NCI-H128 (cell line): Measurements from ENCODE around the gene EVI2B.
"Not testable (repeated sequence)": the region's sequence is repeated elsewhere in the genome, so short reads cannot be mapped to it uniquely, and the experiment has no call there.

Source experiments
- DNase-seq: peaks from one replicate; lab custom pipeline; 2025; ENCODE audit not compliant: unreplicated experiment; lab: John Stamatoyannopoulos, UW

Gene EVI2B

GRCh38 chr17:31310886-31311285 is 3.0 kb downstream of the EVI2B start:
- DNase-seq = no peak

- no peak for DNase-seq
These were observed 3.6 kb downstream of the EVI2B start for GRCh38 chr17:31310260-31310659.

GRCh38 chr17:31309556-31309955 is 4.3 kb downstream of the EVI2B start:
- DNase-seq = no peak

GRCh38 chr17:31308372-31309334 is 5.2 kb downstream of the EVI2B start:
- no peak for DNase-seq

GRCh38 chr17:31307640-31308039 is 6.2 kb downstream of the EVI2B start:
- no peak for DNase-seq

- DNase-seq = no peak
These were observed 14.2 kb downstream of the EVI2B start for GRCh38 chr17:31299624-31300023.

GRCh38 chr17:31297090-31297489 is 16.8 kb downstream of the EVI2B start, which contains the start of gene OMG:
Gene OMG (minus strand): TSS chr17:31297239. CDS start chr17:31296331, 908 bp downstream.
- no peak for DNase-seq

GRCh38 chr17:31296142-31296541 is 17.7 kb downstream of the EVI2B start:
- no peak for DNase-seq

GRCh38 chr17:31295489-31295871 is 18.4 kb downstream of the EVI2B start:
- no peak for DNase-seq

GRCh38 chr17:31294820-31295488 is 18.9 kb downstream of the EVI2B start:
- no peak for DNase-seq

- no peak for DNase-seq
These were observed 19.6 kb downstream of the EVI2B start for GRCh38 chr17:31294231-31294630.

- no peak for DNase-seq
These were observed 20.3 kb downstream of the EVI2B start for GRCh38 chr17:31293581-31293980.

- no peak for DNase-seq
These were observed 22.0 kb downstream of the EVI2B start for GRCh38 chr17:31291820-31292219.

- DNase-seq = no peak
These were observed 24.1 kb downstream of the EVI2B start for GRCh38 chr17:31289790-31290189.

- not testable (repeated sequence) for DNase-seq
These were observed 25.9 kb downstream of the EVI2B start for GRCh38 chr17:31287932-31288331.

GRCh38 chr17:31286587-31286986 is 27.3 kb downstream of the EVI2B start:
- no peak for DNase-seq

- DNase-seq = no peak
These were observed 30.0 kb downstream of the EVI2B start for GRCh38 chr17:31283841-31284240.

- no peak for DNase-seq
These were observed 32.8 kb downstream of the EVI2B start for GRCh38 chr17:31281061-31281460.

GRCh38 chr17:31279401-31279800 is 34.5 kb downstream of the EVI2B start:
- DNase-seq = no peak

GRCh38 chr17:31275116-31275515 is 38.7 kb downstream of the EVI2B start:
- DNase-seq = no peak

GRCh38 chr17:31274252-31274651 is 39.6 kb downstream of the EVI2B start:
- no peak for DNase-seq

GRCh38 chr17:31273516-31273915 is 40.3 kb downstream of the EVI2B start:
- DNase-seq = no peak
